ENCODE results near the gene TLCD3B.

DNA sequence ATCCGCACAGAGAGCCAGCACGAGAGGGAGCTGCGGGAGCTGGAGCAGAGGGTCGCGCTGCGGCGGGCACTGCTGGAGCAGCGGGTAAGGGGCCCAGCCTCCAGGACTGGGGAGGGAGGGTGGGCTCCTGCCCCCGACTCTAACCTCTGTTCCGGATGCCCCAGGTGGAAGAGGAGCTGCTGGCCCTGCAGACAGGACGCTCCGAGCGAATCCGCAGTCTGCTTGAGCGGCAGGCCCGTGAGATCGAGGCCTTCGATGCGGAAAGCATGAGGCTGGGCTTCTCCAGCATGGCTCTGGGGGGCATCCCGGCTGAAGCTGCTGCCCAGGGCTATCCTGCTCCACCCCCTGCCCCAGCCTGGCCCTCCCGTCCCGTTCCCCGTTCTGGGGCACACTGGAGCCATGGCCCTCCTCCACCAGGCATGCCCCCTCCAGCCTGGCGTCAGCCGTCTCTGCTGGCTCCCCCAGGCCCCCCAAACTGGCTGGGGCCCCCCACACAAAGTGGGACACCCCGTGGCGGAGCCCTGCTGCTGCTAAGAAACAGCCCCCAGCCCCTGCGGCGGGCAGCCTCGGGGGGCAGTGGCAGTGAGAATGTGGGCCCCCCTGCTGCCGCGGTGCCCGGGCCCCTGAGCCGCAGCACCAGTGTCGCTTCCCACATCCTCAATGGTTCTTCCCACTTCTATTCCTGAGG, 40.0 kb downstream of the TLCD3B start:
- TF ChIP-seq, protein P1, sequence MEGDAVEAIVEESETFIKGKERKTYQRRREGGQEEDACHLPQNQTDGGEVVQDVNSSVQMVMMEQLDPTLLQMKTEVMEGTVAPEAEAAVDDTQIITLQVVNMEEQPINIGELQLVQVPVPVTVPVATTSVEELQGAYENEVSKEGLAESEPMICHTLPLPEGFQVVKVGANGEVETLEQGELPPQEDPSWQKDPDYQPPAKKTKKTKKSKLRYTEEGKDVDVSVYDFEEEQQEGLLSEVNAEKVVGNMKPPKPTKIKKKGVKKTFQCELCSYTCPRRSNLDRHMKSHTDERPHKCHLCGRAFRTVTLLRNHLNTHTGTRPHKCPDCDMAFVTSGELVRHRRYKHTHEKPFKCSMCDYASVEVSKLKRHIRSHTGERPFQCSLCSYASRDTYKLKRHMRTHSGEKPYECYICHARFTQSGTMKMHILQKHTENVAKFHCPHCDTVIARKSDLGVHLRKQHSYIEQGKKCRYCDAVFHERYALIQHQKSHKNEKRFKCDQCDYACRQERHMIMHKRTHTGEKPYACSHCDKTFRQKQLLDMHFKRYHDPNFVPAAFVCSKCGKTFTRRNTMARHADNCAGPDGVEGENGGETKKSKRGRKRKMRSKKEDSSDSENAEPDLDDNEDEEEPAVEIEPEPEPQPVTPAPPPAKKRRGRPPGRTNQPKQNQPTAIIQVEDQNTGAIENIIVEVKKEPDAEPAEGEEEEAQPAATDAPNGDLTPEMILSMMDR (IDR thresholded peaks at IDR 0.05) = no peak
- TF ChIP-seq POLR2AphosphoS5 (IDR thresholded peaks at IDR 0.05) = no peak
